ENCODE measurements around the gene IL21. TPM values are rescaled to one million over a fixed set of nuclear protein-coding genes. Genes with fewer than 3 reads are reported as not detected.
"Not testable (repeated sequence)": the region's sequence is repeated elsewhere in the genome, so short reads cannot be mapped to it uniquely, and the experiment has no call there.

Gene IL21
- total RNA-seq, 1 experiment from 2014 or later = not detected

DNA sequence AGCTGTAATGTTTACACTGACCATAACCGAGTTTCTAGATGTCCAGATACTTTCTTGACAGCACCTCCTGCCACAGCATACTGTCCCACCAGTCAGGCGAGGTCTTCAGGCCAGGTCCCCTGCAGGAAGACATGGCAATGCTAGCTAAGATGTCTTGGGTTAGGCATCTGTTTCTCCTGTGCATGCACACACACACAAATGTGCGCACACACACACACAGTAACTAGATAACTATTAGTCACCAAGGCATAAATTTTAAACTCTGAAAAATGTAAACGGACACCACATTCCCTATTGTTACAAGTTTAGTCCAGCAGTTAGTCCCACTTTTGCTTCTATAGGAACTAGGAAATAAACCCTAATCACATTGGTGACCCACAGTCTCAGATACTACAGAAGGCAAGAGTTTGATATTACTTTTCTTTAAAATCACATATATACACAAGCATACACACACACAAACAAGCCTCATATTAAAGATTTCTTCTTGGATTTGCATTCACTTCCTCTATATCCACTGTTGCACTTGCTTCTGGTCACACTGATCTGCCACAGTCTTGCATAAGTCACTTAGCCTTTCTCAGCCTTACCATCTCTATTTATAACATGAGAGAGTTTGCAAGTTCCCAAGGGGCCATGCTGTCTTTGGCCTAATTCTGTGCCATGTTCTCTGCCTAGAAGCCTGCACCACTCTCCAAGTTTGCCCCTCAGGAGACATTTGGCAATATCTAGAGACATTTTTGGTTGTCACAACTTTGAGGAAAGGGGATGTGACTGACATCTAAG, 32.2 kb downstream of the IL21 start:
- in situ Hi-C loops (cut with HindIII; ENCODE audit: low sequenced_read_pairs) = no loop called here
- DNase-seq (ENCODE audit: low spot score) = no peak

DNA sequence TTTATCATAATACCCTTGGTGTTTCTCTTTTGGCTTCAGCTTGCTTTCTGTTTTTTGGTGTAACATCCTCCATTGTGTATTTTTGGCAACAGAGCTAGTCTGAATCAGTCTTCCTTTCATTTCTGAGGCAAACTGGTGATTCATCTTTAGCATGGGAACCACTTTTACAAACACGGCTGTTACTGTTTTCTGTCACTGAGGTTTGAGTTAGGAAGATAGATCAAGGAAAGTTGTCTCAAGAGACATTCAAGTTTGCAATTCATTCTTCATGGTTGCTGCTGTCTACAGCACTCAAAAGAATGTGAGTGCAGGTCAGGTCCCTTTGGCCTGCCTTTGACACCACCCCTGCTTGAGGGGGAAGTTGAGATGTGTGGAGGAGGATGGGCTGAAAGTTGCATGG, 36.3 kb downstream of the IL21 start:
- DNase-seq (ENCODE audit: low spot score) = no peak
- in situ Hi-C loops (cut with HindIII; ENCODE audit: low sequenced_read_pairs) = no loop called here

DNA sequence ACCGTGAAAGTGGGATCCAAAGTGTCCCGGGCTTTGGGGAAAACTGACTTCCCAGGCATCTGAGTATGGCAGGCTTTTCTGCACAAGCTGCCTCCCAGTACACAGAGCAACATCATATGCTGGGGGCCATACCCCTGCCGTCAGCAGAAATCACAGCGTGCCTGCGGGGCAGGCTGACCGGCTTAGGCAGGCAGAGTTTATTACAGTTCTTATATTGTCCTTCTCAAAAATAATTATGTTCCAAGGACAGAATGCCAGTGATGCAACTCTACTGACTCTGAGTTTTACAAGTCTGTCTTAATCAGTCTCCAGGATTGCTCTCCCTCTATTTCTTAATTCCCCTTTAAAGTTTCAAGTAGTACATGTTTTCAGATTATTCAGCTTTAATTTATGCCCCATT, 37.0 kb downstream of the IL21 start:
- in situ Hi-C loops (cut with HindIII; ENCODE audit: low sequenced_read_pairs) = no loop called here
- DNase-seq (ENCODE audit: low spot score) = no peak

DNA sequence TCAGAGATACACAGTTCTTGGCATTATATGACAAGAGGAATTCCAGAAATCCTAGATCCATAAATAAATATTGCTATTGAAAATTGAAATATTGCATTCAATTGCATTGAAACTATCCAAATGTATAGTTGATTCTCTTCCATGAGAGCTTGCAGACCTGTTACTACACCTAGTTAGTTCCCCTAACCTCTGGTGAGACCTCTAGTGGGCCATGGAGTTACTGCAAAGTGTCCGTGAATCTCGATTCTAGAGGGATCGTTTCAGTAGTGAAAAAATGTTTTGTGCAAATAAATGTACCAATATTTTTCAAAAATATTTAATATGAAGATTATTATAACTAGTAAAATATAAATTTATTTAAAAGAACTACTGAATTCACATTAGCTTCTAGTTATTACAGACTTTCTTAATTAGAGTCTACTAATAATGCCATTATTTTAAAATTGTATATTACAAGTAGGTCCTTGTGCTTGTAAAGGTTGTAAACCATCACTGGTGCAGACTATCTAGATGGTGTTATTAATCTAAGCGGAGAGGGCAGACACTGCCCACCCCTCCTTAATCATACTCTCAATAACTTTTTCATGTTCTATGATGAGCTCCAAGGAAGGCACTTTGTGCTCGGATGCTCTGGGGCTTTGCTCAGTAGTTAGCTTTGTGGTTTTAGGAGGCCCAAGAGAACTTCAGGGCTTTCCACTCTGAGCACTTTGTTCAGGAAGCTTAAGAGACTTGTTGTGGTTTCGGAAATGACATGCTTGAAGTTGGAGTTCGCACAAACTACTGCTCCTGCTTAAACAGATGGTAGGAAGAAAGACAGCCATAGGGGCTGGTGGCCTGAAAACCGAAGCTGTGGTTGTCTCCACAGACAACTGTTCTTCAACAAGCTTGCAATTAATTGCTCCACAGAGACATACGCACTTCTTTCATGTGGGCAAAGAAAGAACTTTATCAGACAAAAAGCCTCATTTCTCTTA, 42.8 kb downstream of the IL21 start:
- in situ Hi-C loops (cut with HindIII; ENCODE audit: low sequenced_read_pairs) = no loop called here
- peak; percentile 21 for DNase-seq (ENCODE audit: low spot score)

DNA sequence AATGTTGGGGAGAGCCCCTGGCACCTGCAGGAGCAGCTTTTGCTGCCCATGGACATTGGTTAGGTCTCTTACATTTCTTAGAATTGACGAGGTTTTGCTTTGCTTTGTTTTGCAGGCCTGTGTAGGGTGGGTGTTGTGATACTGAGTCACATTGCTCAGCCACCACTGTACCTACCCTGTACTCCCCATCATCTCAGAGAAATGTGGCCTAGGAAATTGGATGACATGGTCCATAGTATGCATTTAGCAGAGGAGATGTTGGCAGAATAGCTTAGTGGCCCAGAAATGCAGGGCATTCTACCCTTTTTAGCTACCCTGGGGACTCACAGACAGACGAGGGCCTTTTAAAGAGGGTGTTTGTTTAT, 43.7 kb downstream of the IL21 start:
- in situ Hi-C loops (cut with HindIII; ENCODE audit: low sequenced_read_pairs) = no loop called here
- no peak for DNase-seq (ENCODE audit: low spot score)

DNA sequence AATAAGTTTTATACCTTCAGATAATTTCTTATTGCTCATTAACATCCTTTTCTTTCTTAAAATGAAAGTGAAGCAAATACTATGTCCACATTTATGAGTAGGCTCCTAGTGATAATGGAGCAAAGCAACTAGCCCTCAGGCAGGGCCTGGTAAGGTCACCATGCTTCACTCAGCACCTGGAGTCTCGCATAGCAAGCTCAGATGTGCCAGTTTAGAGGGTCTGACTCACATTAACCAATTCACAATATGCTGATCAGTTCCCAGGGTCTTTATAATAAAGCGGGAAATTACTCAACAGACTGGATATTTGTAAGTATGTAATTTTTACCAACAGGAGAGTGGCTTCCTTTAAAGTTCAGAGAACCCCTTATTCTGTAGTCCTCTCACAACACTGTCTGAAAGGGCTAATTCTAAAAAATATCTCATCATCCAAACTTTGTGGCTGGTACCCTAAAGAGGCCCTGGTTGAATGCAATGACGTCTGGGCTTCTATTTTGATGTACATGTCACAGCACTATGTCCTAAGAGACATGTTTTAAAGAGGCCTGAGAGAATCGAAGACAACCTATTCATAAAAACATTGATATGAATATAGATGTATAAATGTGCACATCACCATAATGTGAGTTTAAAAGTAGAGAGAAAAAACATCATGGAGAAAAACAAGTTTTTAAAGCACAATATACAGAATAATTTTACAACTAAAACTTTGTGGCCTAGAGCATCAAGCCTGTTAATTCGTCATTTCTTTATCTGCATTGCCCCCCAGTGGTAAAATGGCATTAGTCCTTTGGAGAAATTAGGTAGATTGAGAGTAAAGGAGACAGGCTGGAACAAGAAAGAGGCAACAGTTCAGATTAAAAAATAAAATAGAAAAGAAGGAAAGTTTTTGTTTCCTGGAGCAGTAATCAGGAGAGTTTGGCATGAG, 44.3 kb downstream of the IL21 start:
- in situ Hi-C loops (cut with HindIII; ENCODE audit: low sequenced_read_pairs) = no loop called here
- peak; percentile 19 for DNase-seq (ENCODE audit: low spot score)

DNA sequence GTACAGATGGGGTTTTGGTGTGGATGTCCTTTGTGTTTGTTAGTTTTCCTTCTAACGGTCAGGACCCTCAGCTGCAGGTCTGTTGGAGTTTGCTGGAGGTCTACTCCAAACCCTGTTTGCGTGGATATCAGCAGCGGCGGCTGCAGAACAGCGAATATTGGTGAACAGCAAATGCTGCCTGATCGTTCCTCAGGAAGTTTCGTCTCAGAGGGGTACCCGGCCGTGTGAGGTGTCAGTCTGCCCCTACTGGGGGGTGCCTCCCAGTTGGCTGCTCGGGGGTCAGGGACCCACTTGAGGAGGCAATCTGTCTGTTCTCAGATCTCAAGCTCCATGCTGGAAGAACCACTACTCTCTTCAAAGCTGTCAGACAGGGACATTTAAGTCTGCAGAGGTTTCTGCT, 46.5 kb downstream of the IL21 start:
- DNase-seq (ENCODE audit: low spot score); in situ Hi-C loops (cut with HindIII; ENCODE audit: low sequenced_read_pairs): not testable (repeated sequence)

DNA sequence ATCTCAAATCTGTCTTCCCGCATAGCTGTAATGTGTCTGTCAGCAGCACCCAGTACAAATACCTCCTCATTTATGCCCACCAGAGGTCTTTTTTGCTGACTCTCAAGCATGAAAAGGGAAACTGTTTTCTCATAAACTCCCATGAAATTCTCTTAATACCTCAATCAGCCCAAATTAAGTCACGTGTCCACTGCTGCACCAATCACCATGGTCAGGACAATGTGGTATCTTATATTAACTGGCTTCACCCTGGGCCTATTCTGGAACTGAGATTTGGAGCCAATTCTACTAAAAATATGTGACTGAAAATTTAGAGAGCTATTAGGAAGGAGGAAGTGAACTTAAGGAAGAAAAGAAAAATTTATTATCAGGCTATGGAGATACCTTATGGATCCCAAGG, 58.4 kb downstream of the IL21 start:
- in situ Hi-C loops (cut with HindIII; ENCODE audit: low sequenced_read_pairs) = no loop called here
- DNase-seq (ENCODE audit: low spot score) = no peak

Other genes starting within 250 kb of the IL21 start
- gene ADAD1, start 242.1 kb downstream of the IL21 start, total RNA-seq (2014; rRNA removed; shearing (Covaris generic)) = not detected in 2 replicates
- not detected in 2 replicates for gene IL2, start 164.3 kb downstream of the IL21 start, total RNA-seq (2014; rRNA removed; shearing (Covaris generic))
- 3.3 and 3.6 TPM in 2 replicates for gene BBS12, start 111.6 kb upstream of the IL21 start, total RNA-seq (2014; rRNA removed; shearing (Covaris generic))
- gene FGF2, start 205.8 kb upstream of the IL21 start, total RNA-seq (2014; rRNA removed; shearing (Covaris generic)) = 30.9 and 47.5 TPM in 2 replicates

Measured in G401 (cell line).